ENCODE data around the gene CASP2. TPM values are rescaled to one million over a fixed set of nuclear protein-coding genes. Genes with fewer than 3 reads are reported as not detected.

The CASP2 gene
- total and polyA plus RNA-seq, 2 of the 13 experiments (the other 11 are each of a cell fraction or from before 2014, with no cell fraction given): 10.2 to 13.7 TPM

DNA sequence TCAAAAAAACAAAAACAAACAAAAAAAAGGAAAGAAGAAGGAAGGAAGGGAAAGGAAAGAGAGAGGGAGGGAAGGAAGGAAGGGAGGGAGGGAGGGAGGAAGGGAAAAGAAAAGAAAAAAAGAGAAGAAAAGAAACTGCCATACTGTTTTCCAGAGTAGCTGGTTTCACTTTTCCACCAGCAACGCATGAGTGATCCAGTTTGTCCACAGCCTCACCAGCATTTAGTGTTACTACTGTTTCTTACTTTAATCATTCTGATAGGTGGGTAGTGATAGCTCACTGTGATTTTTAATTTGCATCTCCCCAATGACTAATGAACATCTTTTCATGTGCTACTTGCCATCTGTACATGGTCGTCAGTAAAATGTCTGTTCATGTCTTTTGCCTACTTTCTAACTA is 15.3 kb upstream of the CASP2 start:
- H3K4me3 ChIP-seq (replicated peaks in 1 of 3; ENCODE audit: insufficient read depth in 1 of 3, low read depth in 2 of 3, low read length in 3 of 3): no peak overlapping the region
- WGBS (ENCODE audit: low lambda C conversion rate): 92% methylated on average over 2 of the region's 2 CpGs
- H3K4me1 ChIP-seq (ENCODE audit: insufficient read depth, low read length): no peaks in the 10 kb centered on the region
- BruUV-seq (replicated peaks): no TSS peak
- no peak overlapping the region for H3K27ac ChIP-seq (ENCODE audit: extremely low read length, insufficient read depth, low read length)
- ChIA-PET CTCF (ENCODE audit: low intra/inter-chr PET ratio, low total read pairs) (no interaction called here), POLR2A (interaction anchor here (1.6 kb wide), 1 partner anchor 10 kb away, joined by 4 read pairs; the partner anchor contains the start of gene GSTK1)
- DNase-seq (ENCODE audit: low spot score) (no peak), FAIRE-seq (no peak), ATAC-seq (no peak)
- peak; percentile 77 for TF ChIP-seq HNRNPK (IDR thresholded peaks at IDR 0.05; ENCODE audit: low read depth, low read length, poor library complexity, severe bottlenecking)
- TF ChIP-seq, protein P1, sequence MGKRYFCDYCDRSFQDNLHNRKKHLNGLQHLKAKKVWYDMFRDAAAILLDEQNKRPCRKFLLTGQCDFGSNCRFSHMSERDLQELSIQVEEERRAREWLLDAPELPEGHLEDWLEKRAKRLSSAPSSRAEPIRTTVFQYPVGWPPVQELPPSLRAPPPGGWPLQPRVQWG (CRISPR knock-in tag; IDR thresholded peaks at IDR 0.05; ENCODE audit: borderline replicate concordance, low read depth): no peak
- H3K9me3 ChIP-seq (ENCODE audit: low read length): no peaks in the 10 kb centered on the region
- intact Hi-C loops (cut with micrococcal nuclease; ENCODE audit: unreplicated experiment) (no loop called here), in situ Hi-C loops (cut with HindIII; ENCODE audit: extremely low pct_ligation_motif_present, low pct_unique_long_range_greater_than_20kb) (no loop called here)
- no peaks in the 10 kb centered on the region for H4K20me1 ChIP-seq (ENCODE audit: insufficient read depth, low read length)
- H2AFZ ChIP-seq (ENCODE audit: low read length): no peak overlapping the region
- no peak overlapping the region for H3K9ac ChIP-seq (ENCODE audit: insufficient read depth, low read depth, low read length)
- H3K36me3 ChIP-seq (replicated peaks in 1 of 2; ENCODE audit: control insufficient read depth in 1 of 2, insufficient read depth in 2 of 2, low read length in 2 of 2): peaks cover 1 to 15% of the 10 kb centered on the region in 2 experiments; a peak in 3 of 5 replicates
- H3K27me3 ChIP-seq (ENCODE audit: control insufficient read depth in 1 of 2, insufficient read depth in 2 of 2, low read length in 2 of 2): no peaks in the 10 kb centered on the region
- H3K79me2 ChIP-seq (ENCODE audit: insufficient read depth, low read length): no peaks in the 10 kb centered on the region
- H3K4me2 ChIP-seq (ENCODE audit: low read depth, low read length): no peak overlapping the region

DNA sequence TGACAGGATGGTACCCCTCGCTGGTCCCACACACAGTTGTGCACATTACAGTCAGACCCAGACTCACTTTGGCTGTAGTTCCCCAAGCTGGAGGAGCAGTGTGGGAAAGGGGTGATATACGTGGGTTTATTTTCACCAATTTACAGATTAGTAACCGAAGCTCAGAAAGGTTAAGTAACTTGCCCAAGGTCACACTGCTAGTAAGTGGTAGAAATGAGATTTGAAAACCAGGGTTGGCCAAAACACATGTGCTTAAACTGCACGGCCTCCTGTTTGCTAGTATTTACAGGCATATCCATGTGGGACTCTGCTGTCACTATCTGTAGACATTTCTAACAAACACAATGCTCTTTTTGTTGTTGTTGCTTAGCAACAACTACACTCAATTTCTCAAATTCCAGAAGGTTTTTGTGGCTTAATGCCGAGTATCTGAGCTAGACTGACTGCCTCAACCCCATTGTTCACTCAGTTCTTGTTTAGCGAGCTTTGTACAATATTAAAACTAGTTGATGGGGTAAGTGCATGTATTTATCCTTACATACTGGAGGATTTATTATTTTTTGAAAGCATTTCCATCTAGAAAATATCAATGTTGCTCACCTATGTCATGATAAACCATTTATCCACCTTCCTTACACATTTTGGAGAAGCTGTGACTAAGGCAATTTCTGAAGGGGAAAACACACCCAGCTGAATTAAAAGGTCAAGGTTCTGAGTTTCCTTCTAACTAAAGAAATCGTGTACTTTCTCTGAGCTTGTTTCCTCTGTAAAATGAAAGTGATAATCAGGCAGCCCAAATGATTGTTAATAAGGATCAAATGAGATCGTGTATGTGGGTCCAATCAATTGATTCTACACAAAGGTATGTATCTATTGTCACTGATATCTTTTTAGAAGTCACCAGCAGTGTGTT is 8.7 kb upstream of the CASP2 start:
- intact Hi-C loops (cut with micrococcal nuclease; ENCODE audit: unreplicated experiment): loop anchor here (2.0 kb wide), 1 partner anchor 15 kb away; no protein-coding TSS in a partner anchor
- no peaks in the 10 kb centered on the region for H3K36me3 ChIP-seq (replicated peaks in 1 of 2; ENCODE audit: control insufficient read depth in 1 of 2, insufficient read depth in 2 of 2, low read length in 2 of 2)
- ATAC-seq (peak; percentile 75), DNase-seq (ENCODE audit: low spot score) (peak; percentile 80), FAIRE-seq (no peak)
- no peaks in the 10 kb centered on the region for H3K79me2 ChIP-seq (ENCODE audit: insufficient read depth, low read length)
- H3K27ac ChIP-seq (ENCODE audit: extremely low read length, insufficient read depth, low read length): peak overlapping the region; percentile 40
- H3K27me3 ChIP-seq (ENCODE audit: control insufficient read depth in 1 of 2, insufficient read depth in 2 of 2, low read length in 2 of 2): no peaks in the 10 kb centered on the region
- in situ Hi-C loops (cut with HindIII; ENCODE audit: extremely low pct_ligation_motif_present, low pct_unique_long_range_greater_than_20kb): no loop called here
- CTCF ChIA-PET (ENCODE audit: low intra/inter-chr PET ratio, low total read pairs): no interaction called here
- H3K4me3 ChIP-seq (replicated peaks in 1 of 3; ENCODE audit: insufficient read depth in 1 of 3, low read depth in 2 of 3, low read length in 3 of 3): peak overlapping the region in 1 of 3 experiments; percentile 14; a peak in 1 of 6 replicates
- BruUV-seq (replicated peaks): no TSS peak
- no peaks in the 10 kb centered on the region for H3K9me3 ChIP-seq (ENCODE audit: low read length)
- H3K9ac ChIP-seq (ENCODE audit: insufficient read depth, low read depth, low read length): peak overlapping the region; percentile 52
- H4K20me1 ChIP-seq (ENCODE audit: insufficient read depth, low read length): no peaks in the 10 kb centered on the region
- H3K4me1 ChIP-seq (ENCODE audit: insufficient read depth, low read length): peaks cover 29% of the 10 kb centered on the region
- H3K4me2 ChIP-seq (ENCODE audit: low read depth, low read length): peak overlapping the region; percentile 69
- POLR2A ChIA-PET: interaction anchor here (1.2 to 1.7 kb wide), 2 partner anchors 9 to 16 kb away, joined by 4 to 14 read pairs; partner anchors contain the start of genes CASP2 and GSTK1
- 3% methylated on average over 8 of the region's 8 CpGs for WGBS (ENCODE audit: low lambda C conversion rate)
- H2AFZ ChIP-seq (ENCODE audit: low read length): no peak overlapping the region
- TF ChIP-seq SOX13 (IDR thresholded peaks at IDR 0.05) (no peak), SOX13 (CRISPR knock-in tag; conservative IDR thresholded peaks at IDR 0.05 in 1 of 2, IDR thresholded peaks at IDR 0.05 in 1 of 2) (peak in 1 of 2 experiments; percentile 44; a peak in 1 of 4 replicates), FOXK2 (IDR thresholded peaks at IDR 0.05) (peak; percentile 42; the same call in 1 of the 2 replicates), RFX1 (IDR thresholded peaks at IDR 0.05) (peak; percentile 73), ISX (CRISPR knock-in tag; conservative IDR thresholded peaks at IDR 0.05) (no peak), ZNF768 (CRISPR knock-in tag; IDR thresholded peaks at IDR 0.05) (peak; percentile 48; the same call in 1 of the 2 replicates), TGIF2 (CRISPR knock-in tag; IDR thresholded peaks at IDR 0.05) (peak; percentile 79; the same call in 1 of the 2 replicates), NFE2L2 (IDR thresholded peaks at IDR 0.05; ENCODE audit: low read length) (no peak), SAP130 (CRISPR knock-in tag; IDR thresholded peaks at IDR 0.05; ENCODE audit: low read depth) (peak; percentile 84), ETV6 (CRISPR knock-in tag; conservative IDR thresholded peaks at IDR 0.05) (no peak), ASH2L (IDR thresholded peaks at IDR 0.05; ENCODE audit: insufficient read length, low read depth, low read length) (peak; percentile 21)
- TF ChIP-seq, protein P2, sequence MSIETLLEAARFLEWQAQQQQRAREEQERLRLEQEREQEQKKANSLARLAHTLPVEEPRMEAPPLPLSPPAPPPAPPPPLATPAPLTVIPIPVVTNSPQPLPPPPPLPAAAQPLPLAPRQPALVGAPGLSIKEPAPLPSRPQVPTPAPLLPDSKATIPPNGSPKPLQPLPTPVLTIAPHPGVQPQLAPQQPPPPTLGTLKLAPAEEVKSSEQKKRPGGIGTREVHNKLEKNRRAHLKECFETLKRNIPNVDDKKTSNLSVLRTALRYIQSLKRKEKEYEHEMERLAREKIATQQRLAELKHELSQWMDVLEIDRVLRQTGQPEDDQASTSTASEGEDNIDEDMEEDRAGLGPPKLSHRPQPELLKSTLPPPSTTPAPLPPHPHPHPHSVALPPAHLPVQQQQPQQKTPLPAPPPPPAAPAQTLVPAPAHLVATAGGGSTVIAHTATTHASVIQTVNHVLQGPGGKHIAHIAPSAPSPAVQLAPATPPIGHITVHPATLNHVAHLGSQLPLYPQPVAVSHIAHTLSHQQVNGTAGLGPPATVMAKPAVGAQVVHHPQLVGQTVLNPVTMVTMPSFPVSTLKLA (IDR thresholded peaks at IDR 0.05): peak; percentile 80
- TF ChIP-seq, protein P3, sequence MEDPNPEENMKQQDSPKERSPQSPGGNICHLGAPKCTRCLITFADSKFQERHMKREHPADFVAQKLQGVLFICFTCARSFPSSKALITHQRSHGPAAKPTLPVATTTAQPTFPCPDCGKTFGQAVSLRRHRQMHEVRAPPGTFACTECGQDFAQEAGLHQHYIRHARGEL (CRISPR knock-in tag; IDR thresholded peaks at IDR 0.05): no peak
